ENCODE results near the gene NFKB2.

Gene NFKB2

GRCh38 chr10:102451105-102451969 lies 55.8 kb downstream of the NFKB2 start, which contains the start of gene C10orf95:
Gene C10orf95, minus strand, starts transcription at chr10:102451543. Its CDS starts 450 bp downstream, at chr10:102451093.
- DNase-seq = peak; percentile 36
- ATAC-seq = no peak

Data from stimulated activated naive CD8-positive, alpha-beta T cell treated with anti-CD3 and anti-CD28 coated beads, Interleukin-15, Interleukin-2, amounts not matched to agents 100 U/mL and 50 U/mL, for 24 hours (primary cell).